IMR-90 (cell line): ENCODE data around the gene PAFAH1B2. TPM values are rescaled to one million over a fixed set of nuclear protein-coding genes. Genes with fewer than 3 reads are reported as not detected.

Experiments used
- ATAC-seq: fragments of 200-7000 bp; cut with Tn5 transposase; 2 replicates; pipeline ENCODE4 v1.9.1; 2020; ENCODE audit warnings: low read depth, mild to moderate bottlenecking, moderate library complexity
- BruUV-seq: library from RNA; stranded (reverse); fragments of 400-500 nt; replicated peaks from 2 replicates; lab custom pipeline; 2021; lab: Mats Ljungman, UMichigan
- CTCF ChIA-PET: fragments of 300-600 bp; formaldehyde crosslinking; extraction: SDS; loops from one replicate; lab custom pipeline; 2021; ENCODE audit warnings: antibody characterized with exemption; lab: Yijun Ruan, JAX
- POLR2A ChIA-PET: fragments of 300-600 bp; sonication (Branson Sonifier 250); formaldehyde crosslinking; loops from one replicate; lab custom pipeline; 2022; ENCODE audit warnings: antibody characterized with exemption; ENCODE audit not compliant: unreplicated experiment; lab: Charles Lee
- DNase-seq: peaks from one replicate; pipeline ENCODE4 v3.0.0; 2013
- H2AFZ ChIP-seq: replicated peaks from 2 replicates; pipeline ENCODE3; 2013; ENCODE audit warnings: low read length, mild to moderate bottlenecking; ENCODE audit not compliant: poor library complexity
- H2AK5ac ChIP-seq: 2 replicates; pipeline ENCODE4 v1.6.1; 2013; ENCODE audit warnings: low read depth, low read length, inconsistent platforms
- H2AK9ac ChIP-seq: replicated peaks from 2 replicates; pipeline ENCODE3; 2013; ENCODE audit warnings: mild to moderate bottlenecking, low read depth, low read length, moderate library complexity; ENCODE audit not compliant: poor library complexity
- H2BK120ac ChIP-seq: 2 replicates; pipeline ENCODE4 v1.6.1; 2013; ENCODE audit warnings: low read depth, low read length, inconsistent platforms
- H2BK15ac ChIP-seq: 3 replicates; pipeline ENCODE4 v1.6.1; 2013; ENCODE audit warnings: low read depth, low read length, inconsistent platforms
- H2BK20ac ChIP-seq: 2 replicates; pipeline ENCODE4 v1.6.1; 2013; ENCODE audit warnings: low read depth, mild to moderate bottlenecking, inconsistent platforms, low read length, moderate library complexity
- H2BK5ac ChIP-seq: 2 replicates; pipeline ENCODE4 v1.6.1; 2013; ENCODE audit warnings: mild to moderate bottlenecking, low read depth, low read length, inconsistent platforms; ENCODE audit not compliant: poor library complexity, severe bottlenecking
- H3K14ac ChIP-seq: replicated peaks from 2 replicates; pipeline ENCODE4 v1.6.1; 2013; ENCODE audit warnings: low read depth, low read length, inconsistent platforms
- H3K18ac ChIP-seq: 2 replicates; pipeline ENCODE4 v1.6.1; 2013; ENCODE audit warnings: low read depth, low read length, control low read depth
- H3K23ac ChIP-seq: 2 replicates; pipeline ENCODE4 v1.6.1; 2013; ENCODE audit warnings: low read depth, low read length, inconsistent platforms
- H3K27ac ChIP-seq: 2 replicates; pipeline ENCODE4 v1.5.1; 2013; ENCODE audit warnings: mild to moderate bottlenecking, control low read depth, low read length; ENCODE audit not compliant: insufficient read depth
- H3K27me3 ChIP-seq: 2 replicates; pipeline ENCODE4 v1.6.1; 2013; ENCODE audit warnings: low read length; ENCODE audit not compliant: control insufficient read depth, insufficient read depth
- H3K36me3 ChIP-seq: 2 replicates; pipeline ENCODE4 v1.6.1; 2013; ENCODE audit warnings: low read length, mixed read lengths; ENCODE audit not compliant: control insufficient read depth, insufficient read depth
- H3K4ac ChIP-seq: 2 replicates; pipeline ENCODE4 v1.6.1; 2013; ENCODE audit warnings: low read depth, low read length, inconsistent platforms
- H3K4me1 ChIP-seq: 2 replicates; pipeline ENCODE4 v1.6.1; 2013; ENCODE audit warnings: low read length, mixed read lengths; ENCODE audit not compliant: control insufficient read depth, insufficient read depth
- H3K4me2 ChIP-seq: 2 replicates; pipeline ENCODE4 v1.6.1; 2013; ENCODE audit warnings: low read depth, mild to moderate bottlenecking, control low read depth, low read length, moderate library complexity
- H3K4me3 ChIP-seq: 2 replicates; pipeline ENCODE4 v1.5.1; 2013; ENCODE audit warnings: low read depth, mild to moderate bottlenecking, control low read depth, low read length, moderate library complexity; ENCODE audit not compliant: insufficient read depth
- H3K56ac ChIP-seq: 2 replicates; pipeline ENCODE4 v1.6.1; 2013; ENCODE audit warnings: low read length, inconsistent platforms; ENCODE audit not compliant: insufficient read depth; ENCODE audit errors: extremely low read depth
- H3K79me1 ChIP-seq, 2 experiments: 2 replicates each; pipeline ENCODE4 v1.6.1; 2013; ENCODE audit warnings: low read length in 2 of 2, inconsistent platforms in 1 of 2, low read depth in 1 of 2
- H3K9ac ChIP-seq: 2 replicates; pipeline ENCODE4 v1.6.1; 2013; ENCODE audit warnings: low read depth, low read length, control low read depth
- H3K9me1 ChIP-seq: 2 replicates; pipeline ENCODE4 v1.6.1; 2013; ENCODE audit warnings: low read length, inconsistent platforms; ENCODE audit not compliant: insufficient read depth
- H3K9me3 ChIP-seq: 2 replicates; pipeline ENCODE4 v1.6.1; 2013; ENCODE audit warnings: low read length; ENCODE audit not compliant: control insufficient read depth, insufficient read depth
- H4K20me1 ChIP-seq: 2 replicates; pipeline ENCODE4 v1.6.1; 2013; ENCODE audit warnings: low read length, inconsistent platforms; ENCODE audit not compliant: insufficient read depth
- H4K5ac ChIP-seq: 2 replicates; pipeline ENCODE4 v1.6.1; 2013; ENCODE audit warnings: mild to moderate bottlenecking, low read depth, low read length, control low read depth
- H4K8ac ChIP-seq, 2 experiments: 2 replicates each; pipeline ENCODE4 v1.6.1; 2013; ENCODE audit warnings: low read depth in 2 of 2, low read length in 2 of 2, control low read depth in 1 of 2, inconsistent platforms in 1 of 2
- H4K91ac ChIP-seq: 2 replicates; pipeline ENCODE4 v1.6.1; 2013; ENCODE audit warnings: low read depth, low read length, inconsistent platforms; ENCODE audit not compliant: insufficient read depth
- CHD1 ChIP-seq: IDR thresholded peaks from 2 replicates; pipeline ENCODE4 v1.6.1; 2012; ENCODE audit warnings: low read depth, low read length, improper control_type of control experiment
- NFE2L2 ChIP-seq: fragments of 150-350 bp; IDR thresholded peaks from 2 replicates; pipeline ENCODE4 v1.6.1; 2016; ENCODE audit warnings: low read depth, mild to moderate bottlenecking, low read length
- POLR2A ChIP-seq: IDR thresholded peaks from 2 replicates; pipeline ENCODE4 v1.6.1; 2012; ENCODE audit warnings: mild to moderate bottlenecking, low read depth, low read length
- RCOR1 ChIP-seq: IDR thresholded peaks from 2 replicates; pipeline ENCODE4 v1.6.1; 2012; ENCODE audit warnings: mild to moderate bottlenecking, low read length, improper control_type of control experiment; ENCODE audit not compliant: insufficient replicate concordance
- WGBS, 2 experiments: methylation state at CpG; one replicate each; pipeline versions ENCODE4 v1.1.5 to v1.1.7; 2013; ENCODE audit warnings: missing lambda C conversion rate in 2 of 2; ENCODE audit not compliant: insufficient read length in 1 of 2; ENCODE audit errors: extremely low coverage in 2 of 2; 5-methylcytosine and 5-hydroxymethylcytosine counted together
- dilution Hi-C: fragments of 300-500 bp; cut with HindIII; formaldehyde crosslinking; loops from one replicate; pipeline ENCODE4 v1.14.3; 2018; ENCODE audit warnings: low sequenced_read_pairs; ENCODE audit not compliant: unreplicated experiment
- in situ Hi-C: fragments of 300-500 bp; cut with MboI; formaldehyde crosslinking; loops from 3 replicates; pipeline ENCODE4 v1.14.3; 2019; ENCODE audit warnings: low sequenced_read_pairs, inconsistent platforms, mixed read lengths
- intact Hi-C: fragments of 100-400 bp; cut with micrococcal nuclease; formaldehyde crosslinking; loops from 2 replicates; pipeline ENCODE4 v1.10.0; 2022
- polyA plus RNA-seq, 3 experiments: library from polyadenylated mRNA; depleted of rRNA; stranded (reverse); fragments of >200 nt; gene quantifications; 2 replicates each; pipeline ENCODE4 v1.2.3, GENCODE V29; 2012; ENCODE audit warnings: low replicate concordance in 1 of 3
- total RNA-seq: library from RNA; depleted of rRNA; stranded (reverse); fragments of >200 nt; gene quantifications from 2 replicates; pipeline ENCODE4 v1.2.3, GENCODE V29; 2012
- TF ChIP-seq, protein P1 (sequence below): conservative IDR thresholded peaks from 2 replicates; pipeline ENCODE4 v1.5.1; 2012; ENCODE audit warnings: mild to moderate bottlenecking, low read depth, low read length, improper control_type of control experiment

PAFAH1B2 gene
- total and polyA plus RNA-seq, 2 of the 4 experiments (the other 2 are of a cell fraction) = 29.8 to 280 TPM

DNA sequence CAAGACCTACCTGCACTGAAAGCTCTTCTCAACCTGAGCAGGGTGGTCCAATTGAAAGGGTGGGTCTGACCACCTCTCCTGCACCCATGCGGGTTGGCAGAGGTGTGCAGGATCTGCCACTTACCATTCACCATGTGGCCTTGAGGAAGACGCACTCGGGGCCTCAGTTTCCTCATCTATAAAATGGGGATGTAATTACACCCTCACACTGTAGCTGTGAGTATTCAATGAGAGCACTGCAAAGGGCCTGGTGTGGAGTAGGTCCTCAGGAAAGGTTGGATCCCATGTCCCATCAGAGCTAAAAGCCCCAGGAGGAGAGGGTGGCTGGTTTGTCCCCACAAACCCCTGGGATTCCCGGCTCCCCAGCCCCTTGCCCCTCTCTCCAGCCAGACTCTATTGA lies 54.5 kb downstream of the PAFAH1B2 start:
- Histone ChIP-seq H3K4me3 (peak overlapping the region; percentile 23), H3K4me2 (peak overlapping the region; percentile 81), H4K20me1 (peaks cover 40% of the 10 kb centered on the region), H3K36me3 (peaks cover 37% of the 10 kb centered on the region), H3K9ac (peak overlapping the region; percentile 96), H2BK120ac (peak overlapping the region; percentile 100), H2AK5ac (peak overlapping the region; percentile 100), H4K91ac (peak overlapping the region; percentile 100), H3K79me1 (peaks cover 16 to 51% of the 10 kb centered on the region in 2 experiments; a peak in 3 of 4 replicates), H2BK15ac (peak overlapping the region; percentile 100), H4K5ac (peak overlapping the region; percentile 94), H3K56ac (peak overlapping the region; percentile 97), H3K27me3 (no peaks in the 10 kb centered on the region), H2BK20ac (peak overlapping the region; percentile 92), H2BK5ac (peak overlapping the region; percentile 95), H3K9me3 (no peaks in the 10 kb centered on the region), H3K27ac (peak overlapping the region; percentile 98), H2AK9ac (peak overlapping the region; percentile 100), H3K4me1 (peaks cover 36% of the 10 kb centered on the region), H3K14ac (peak overlapping the region; percentile 100), H3K9me1 (peaks cover 23% of the 10 kb centered on the region), H3K23ac (peak overlapping the region; percentile 99), H4K8ac (peak overlapping the region; percentile 99), H2AFZ (peak overlapping the region; percentile 84), H3K4ac (peak overlapping the region; percentile 100), H3K18ac (peak overlapping the region; percentile 96)
- intact Hi-C loops = loop anchor here (2.0 kb wide), 1 partner anchor 28 kb away; no protein-coding TSS in a partner anchor
- DNase-seq (no peak), ATAC-seq (no peak; the same call in 1 of the 2 replicates)
- no peak for TF ChIP-seq NFE2L2
- TF ChIP-seq CHD1 = no peak
- TF ChIP-seq, protein P1, sequence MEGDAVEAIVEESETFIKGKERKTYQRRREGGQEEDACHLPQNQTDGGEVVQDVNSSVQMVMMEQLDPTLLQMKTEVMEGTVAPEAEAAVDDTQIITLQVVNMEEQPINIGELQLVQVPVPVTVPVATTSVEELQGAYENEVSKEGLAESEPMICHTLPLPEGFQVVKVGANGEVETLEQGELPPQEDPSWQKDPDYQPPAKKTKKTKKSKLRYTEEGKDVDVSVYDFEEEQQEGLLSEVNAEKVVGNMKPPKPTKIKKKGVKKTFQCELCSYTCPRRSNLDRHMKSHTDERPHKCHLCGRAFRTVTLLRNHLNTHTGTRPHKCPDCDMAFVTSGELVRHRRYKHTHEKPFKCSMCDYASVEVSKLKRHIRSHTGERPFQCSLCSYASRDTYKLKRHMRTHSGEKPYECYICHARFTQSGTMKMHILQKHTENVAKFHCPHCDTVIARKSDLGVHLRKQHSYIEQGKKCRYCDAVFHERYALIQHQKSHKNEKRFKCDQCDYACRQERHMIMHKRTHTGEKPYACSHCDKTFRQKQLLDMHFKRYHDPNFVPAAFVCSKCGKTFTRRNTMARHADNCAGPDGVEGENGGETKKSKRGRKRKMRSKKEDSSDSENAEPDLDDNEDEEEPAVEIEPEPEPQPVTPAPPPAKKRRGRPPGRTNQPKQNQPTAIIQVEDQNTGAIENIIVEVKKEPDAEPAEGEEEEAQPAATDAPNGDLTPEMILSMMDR = no peak
- no peak for TF ChIP-seq POLR2A
- peak; percentile 11 for TF ChIP-seq RCOR1
- ChIA-PET POLR2A (interaction anchor here (0.5 to 2.2 kb wide), 3 partner anchors 19 to 419 kb away, joined by 3 to 11 read pairs (median 4); no protein-coding TSS in a partner anchor), CTCF (interaction anchor here (1.0 kb wide), 1 partner anchor 28 kb away, joined by 3 read pairs; no protein-coding TSS in a partner anchor)
- dilution Hi-C loops = no loop called here
- WGBS, 2 experiments = no CpG with 5 or more reads among the region's 4 CpGs
- TSS peak; percentile 67 for BruUV-seq
- in situ Hi-C loops = no loop called here
